Adrenal gland (tissue), 12 donors: ENCODE data around the gene GALR3. TPM values are rescaled to one million over a fixed set of nuclear protein-coding genes. Genes with fewer than 3 reads are reported as not detected.

Experiments used
- DNase-seq, 7 donors: peaks; one replicate each; pipeline ENCODE4 v3.0.0-alpha.2; 2019 to 2020
- H3K27ac ChIP-seq, 5 donors: fragments of 200-600 bp; sonication (generic) in 4 of 5; 1 replicate in 3 of 5; 2 replicates in 2 of 5; pipeline versions ENCODE4 v1.5.1 to v1.8.0; 2016 to 2020; ENCODE audit warnings: mild to moderate bottlenecking in 1 of 5
- H3K27me3 ChIP-seq: fragments of 200-600 bp; 2 replicates; pipeline ENCODE4 v1.8.0; 2021
- H3K36me3 ChIP-seq, 2 donors: fragments of 200-600 bp; replicated peaks in 1 of 2; 1 replicate in 1 of 2; 2 replicates in 1 of 2; pipeline versions ENCODE4 v1.5.1 to v1.8.0; 2018 to 2022
- H3K4me1 ChIP-seq, 2 donors: fragments of 200-600 bp; replicated peaks in 1 of 2; 1 replicate in 1 of 2; 2 replicates in 1 of 2; pipeline versions ENCODE4 v1.5.1 to v1.8.0; 2018 to 2021
- H3K4me3 ChIP-seq, 4 donors: fragments of 200-600 bp; sonication (generic) in 3 of 4; one replicate each; pipeline ENCODE4 v1.5.1; 2016 to 2018
- H3K9me3 ChIP-seq, 3 donors: fragments of 200-600 bp; sonication (generic) in 1 of 3; replicated peaks in 1 of 3; 1 replicate in 2 of 3; 2 replicates in 1 of 3; pipeline versions ENCODE4 v1.5.1 to v1.8.0; 2016 to 2021
- CTCF ChIP-seq, 6 experiments: fragments of 450-650 bp in 4 of 6; fragments of 200-600 bp in 2 of 6; sonication (generic) in 1 of 6; IDR thresholded peaks; 1 replicate in 5 of 6; 2 replicates in 1 of 6; pipeline versions ENCODE4 v1.5.1 to v1.8.0; 2016 to 2021; ENCODE audit warnings: antibody characterized with exemption in 6 of 6, mild to moderate bottlenecking in 2 of 6, moderate library complexity in 1 of 6
- POLR2A ChIP-seq, 2 donors: fragments of 450-650 bp; IDR thresholded peaks; one replicate each; pipeline ENCODE4 v1.6.1; 2017; ENCODE audit warnings: antibody characterized with exemption in 2 of 2, mild to moderate bottlenecking in 2 of 2, moderate library complexity in 1 of 2
- WGBS, 4 donors: extraction: QIAGEN DNeasy Blood & Tissue Kit in 2 of 4; methylation state at CpG; one replicate each; pipeline versions ENCODE4 v1.1.5 to v1.1.7; 2013 to 2017; 5-methylcytosine and 5-hydroxymethylcytosine counted together
- intact Hi-C, 2 donors: fragments of 100-400 bp; cut with DNase I; formaldehyde crosslinking; loops; one replicate each; pipeline versions ENCODE4 v1.14.1 to v1.15.0; 2022 to 2023
- polyA plus RNA-seq, 3 donors: library from polyadenylated mRNA; stranded (reverse); fragments of 200-250 nt in 2 of 3; fragments of 350-450 nt in 1 of 3; fragmentation: Illumina TruSeq in 1 of 3; extraction: RNeasy Lipid Tissue Mini Kit (QIAGEN cat#74804) in 1 of 3; gene quantifications; one replicate each; pipeline ENCODE4 v1.2.3, GENCODE V29; 2013 to 2014
- total RNA-seq, 9 donors: library from RNA; depleted of rRNA in 4 of 9; stranded (reverse); fragments of >200 nt in 4 of 9; fragments of 120-200 nt in 1 of 9; fragmentation: NEBNext Ultra II Directional in 1 of 9; extraction: Animal tissue kit (Norgen Biotek cat#: 25700) in 1 of 9; gene quantifications; one replicate each; pipeline versions ENCODE4 v1.1.0 to v1.2.4, GENCODE V29; 2013 to 2023
- donor health status: healthy with polysubstance abuse.
- donor health status: Bipolar disorder and iron deficiency.
- donor health status: DM: yes; HTN: yes; CAD: no.
- donor health status: DM: no; HTN: no; CAD: no.
- donor health status: DM: no; HTN: no; CAD: no.
- donor health status: DM: yes; HTN: yes; CAD: no.

GALR3 gene
- total and polyA plus RNA-seq, 12 donors: 0.19 to 0.33 TPM; not detected in 10

GRCh38 chr22:37803639-37804351, 19.4 kb upstream of the GALR3 start:
- peak in 1 of 7 donors; percentile 48 for DNase-seq
- H3K27ac ChIP-seq: no peak overlapping the region
- no peaks in the 10 kb centered on the region for H3K36me3 ChIP-seq
- H3K27me3 ChIP-seq: no peaks in the 10 kb centered on the region
- intact Hi-C loops: no loop called here
- no peaks in the 10 kb centered on the region for H3K9me3 ChIP-seq
- TF ChIP-seq CTCF (IDR thresholded peaks at IDR 0.05): no peak
- TF ChIP-seq POLR2A (IDR thresholded peaks at IDR 0.05): no peak
- H3K4me3 ChIP-seq: no peak overlapping the region
- WGBS, 4 donors: 54 to 69% (median 65%) methylated on average over 17 to 34 of the region's 34 CpGs
- peaks cover 34 to 48% of the 10 kb centered on the region in 2 donors for H3K4me1 ChIP-seq

GRCh38 chr22:37804352-37804880, 18.8 kb upstream of the GALR3 start:
- H3K36me3 ChIP-seq: no peaks in the 10 kb centered on the region
- peak overlapping the region in 3 of 5 donors; percentile 74 to 88 (median 83) for H3K27ac ChIP-seq
- peak overlapping the region in 2 of 4 donors; percentile 25 to 60 for H3K4me3 ChIP-seq
- no peaks in the 10 kb centered on the region for H3K27me3 ChIP-seq
- intact Hi-C loops: no loop called here
- no peak for DNase-seq
- TF ChIP-seq CTCF (IDR thresholded peaks at IDR 0.05) (no peak), POLR2A (IDR thresholded peaks at IDR 0.05) (no peak)
- WGBS, 4 donors: 8 to 23% (median 10%) methylated on average over 4 to 29 of the region's 29 CpGs
- H3K9me3 ChIP-seq: no peaks in the 10 kb centered on the region
- peaks cover 34 to 52% of the 10 kb centered on the region in 2 donors for H3K4me1 ChIP-seq

GRCh38 chr22:37804881-37805809, 18.0 kb upstream of the GALR3 start:
- WGBS, 4 donors: 5 to 18% (median 6%) methylated on average over 15 to 87 of the region's 87 CpGs
- TF ChIP-seq POLR2A (IDR thresholded peaks at IDR 0.05): peak; percentile 81 to 89
- no peak for TF ChIP-seq CTCF (IDR thresholded peaks at IDR 0.05)
- no peaks in the 10 kb centered on the region for H3K9me3 ChIP-seq
- intact Hi-C loops: no loop called here
- peaks cover 34 to 52% of the 10 kb centered on the region in 2 donors for H3K4me1 ChIP-seq
- peak overlapping the region; percentile 25 to 60 (median 27) for H3K4me3 ChIP-seq
- H3K27ac ChIP-seq: peak overlapping the region in 4 of 5 donors; percentile 11 to 88 (median 78)
- DNase-seq: peak; percentile 85 to 94 (median 88)
- no peaks in the 10 kb centered on the region for H3K27me3 ChIP-seq
- H3K36me3 ChIP-seq: no peaks in the 10 kb centered on the region

- H3K4me1 ChIP-seq: peaks cover 34 to 52% of the 10 kb centered on the region in 2 donors
- H3K27me3 ChIP-seq: no peaks in the 10 kb centered on the region
- TF ChIP-seq POLR2A (IDR thresholded peaks at IDR 0.05) (no peak), CTCF (IDR thresholded peaks at IDR 0.05) (no peak)
- peak overlapping the region in 3 of 4 donors; percentile 20 to 60 (median 29) for H3K4me3 ChIP-seq
- H3K27ac ChIP-seq: peak overlapping the region in 4 of 5 donors; percentile 11 to 88 (median 78)
- no peak for DNase-seq
- no peaks in the 10 kb centered on the region for H3K9me3 ChIP-seq
- 49 to 62% (median 59%) methylated on average over 10 of the region's 10 CpGs for WGBS, 4 donors
- intact Hi-C loops: no loop called here
- H3K36me3 ChIP-seq: no peaks in the 10 kb centered on the region
Observed at GRCh38 chr22:37805810-37806277, 17.3 kb upstream of the GALR3 start.
